ENCODE data around the gene MAGI1. TPM values are rescaled to one million over a fixed set of nuclear protein-coding genes. Genes with fewer than 3 reads are reported as not detected.

MAGI1 gene
- total and polyA plus RNA-seq, 4 donors: 9.9 to 88.1 (median 24.6) TPM

GRCh38 chr3:65623362-65623761 is 415.4 kb downstream of the MAGI1 start:
- Histone ChIP-seq H3K36me3 (ENCODE audit: control insufficient read depth in 4 of 4, insufficient read depth in 4 of 4, low read length in 4 of 4) (no peaks in the 10 kb centered on the region), H3K27me3 (ENCODE audit: control insufficient read depth in 3 of 3, insufficient read depth in 3 of 3, low read length in 2 of 3) (no peaks in the 10 kb centered on the region), H3K4me3 (no peak overlapping the region), H3K4me1 (ENCODE audit: control insufficient read depth in 5 of 5, insufficient read depth in 5 of 5, low read length in 5 of 5) (peaks cover 0 to 12% (median 0%) of the 10 kb centered on the region in 5 donors), H3K27ac (ENCODE audit: low read depth in 1 of 2, low read length in 1 of 2) (no peak overlapping the region), H3K9ac (ENCODE audit: insufficient read depth in 1 of 2, low read length in 2 of 2) (no peak overlapping the region), H3K9me3 (ENCODE audit: control insufficient read depth in 4 of 4, insufficient read depth in 3 of 4, low read length in 3 of 4) (no peaks in the 10 kb centered on the region)
- no peak for DNase-seq
- 78 to 85% methylated on average over 1 of the region's 1 CpG for WGBS, 2 donors
- no peak for ATAC-seq (ENCODE audit: insufficient read depth, low FRiP score)
- no peak for TF ChIP-seq CTCF (IDR thresholded peaks at IDR 0.05; ENCODE audit: control extremely low read depth, extremely low read depth)

- WGBS, 2 donors: 36 to 58% methylated on average over 1 of the region's 1 CpG
- H3K4me1 ChIP-seq (ENCODE audit: control insufficient read depth in 5 of 5, insufficient read depth in 5 of 5, low read length in 5 of 5): peaks cover 0 to 23% (median 0%) of the 10 kb centered on the region in 5 donors
- H3K9me3 ChIP-seq (ENCODE audit: control insufficient read depth in 4 of 4, insufficient read depth in 3 of 4, low read length in 3 of 4): no peaks in the 10 kb centered on the region
- TF ChIP-seq CTCF (IDR thresholded peaks at IDR 0.05; ENCODE audit: control extremely low read depth, extremely low read depth): no peak
- peaks cover 0 to 3% (median 0%) of the 10 kb centered on the region in 4 donors for H3K36me3 ChIP-seq (ENCODE audit: control insufficient read depth in 4 of 4, insufficient read depth in 4 of 4, low read length in 4 of 4)
- no peak overlapping the region for H3K27ac ChIP-seq (ENCODE audit: low read depth in 1 of 2, low read length in 1 of 2)
- H3K27me3 ChIP-seq (ENCODE audit: control insufficient read depth in 3 of 3, insufficient read depth in 3 of 3, low read length in 2 of 3): no peaks in the 10 kb centered on the region
- DNase-seq: no peak
- no peak overlapping the region for H3K9ac ChIP-seq (ENCODE audit: insufficient read depth in 1 of 2, low read length in 2 of 2)
- no peak overlapping the region for H3K4me3 ChIP-seq
- no peak for ATAC-seq (ENCODE audit: insufficient read depth, low FRiP score)
Observed at GRCh38 chr3:65619888-65620287, 418.8 kb downstream of the MAGI1 start.

GRCh38 chr3:65619451-65619881 is 419.3 kb downstream of the MAGI1 start:
- no peaks in the 10 kb centered on the region for H3K9me3 ChIP-seq (ENCODE audit: control insufficient read depth in 4 of 4, insufficient read depth in 3 of 4, low read length in 3 of 4)
- peaks cover 0 to 23% (median 0%) of the 10 kb centered on the region in 5 donors for H3K4me1 ChIP-seq (ENCODE audit: control insufficient read depth in 5 of 5, insufficient read depth in 5 of 5, low read length in 5 of 5)
- no peak overlapping the region for H3K27ac ChIP-seq (ENCODE audit: low read depth in 1 of 2, low read length in 1 of 2)
- WGBS, 2 donors: 19 to 33% methylated on average over 5 of the region's 5 CpGs
- no peaks in the 10 kb centered on the region for H3K27me3 ChIP-seq (ENCODE audit: control insufficient read depth in 3 of 3, insufficient read depth in 3 of 3, low read length in 2 of 3)
- DNase-seq (peak in 2 of 3 donors; percentile 46 to 54), ATAC-seq (ENCODE audit: insufficient read depth, low FRiP score) (no peak)
- no peak for TF ChIP-seq CTCF (IDR thresholded peaks at IDR 0.05; ENCODE audit: control extremely low read depth, extremely low read depth)
- peaks cover 0 to 3% (median 0%) of the 10 kb centered on the region in 4 donors for H3K36me3 ChIP-seq (ENCODE audit: control insufficient read depth in 4 of 4, insufficient read depth in 4 of 4, low read length in 4 of 4)
- H3K4me3 ChIP-seq: no peak overlapping the region
- no peak overlapping the region for H3K9ac ChIP-seq (ENCODE audit: insufficient read depth in 1 of 2, low read length in 2 of 2)

GRCh38 chr3:65618599-65618998 is 420.1 kb downstream of the MAGI1 start:
- WGBS, 2 donors: 45 to 59% methylated on average over 1 of the region's 1 CpG
- H3K9ac ChIP-seq (ENCODE audit: insufficient read depth in 1 of 2, low read length in 2 of 2): no peak overlapping the region

More at GRCh38 chr3:65618599-65618998, 420.1 kb downstream of the MAGI1 start:
- Histone ChIP-seq H3K36me3 (ENCODE audit: control insufficient read depth in 4 of 4, insufficient read depth in 4 of 4, low read length in 4 of 4) (peaks cover 0 to 3% (median 0%) of the 10 kb centered on the region in 4 donors), H3K4me1 (ENCODE audit: control insufficient read depth in 5 of 5, insufficient read depth in 5 of 5, low read length in 5 of 5) (peaks cover 0 to 23% (median 0%) of the 10 kb centered on the region in 5 donors), H3K4me3 (no peak overlapping the region), H3K27me3 (ENCODE audit: control insufficient read depth in 3 of 3, insufficient read depth in 3 of 3, low read length in 2 of 3) (no peaks in the 10 kb centered on the region), H3K27ac (ENCODE audit: low read depth in 1 of 2, low read length in 1 of 2) (no peak overlapping the region), H3K9me3 (ENCODE audit: control insufficient read depth in 4 of 4, insufficient read depth in 3 of 4, low read length in 3 of 4) (no peaks in the 10 kb centered on the region)
- ATAC-seq (ENCODE audit: insufficient read depth, low FRiP score): no peak
- TF ChIP-seq CTCF (IDR thresholded peaks at IDR 0.05; ENCODE audit: control extremely low read depth, extremely low read depth): no peak
- DNase-seq: no peak

Measured in lung (tissue), 12 donors.